Mesenchymal stem cell (in vitro differentiated cells and primary cell): ENCODE data around the gene NSMF.

Experiments used
- DNase-seq: peaks from one replicate; pipeline ENCODE4 v3.0.0-alpha.2; 2013
- H2AFZ ChIP-seq: one replicate; pipeline ENCODE4 v1.6.1; 2013; ENCODE audit warnings: low read depth, mild to moderate bottlenecking, control low read depth, inconsistent platforms, low read length, moderate library complexity
- H2AK5ac ChIP-seq: 2 replicates; pipeline ENCODE4 v1.6.1; 2013; ENCODE audit warnings: low read length, moderate library complexity, mild to moderate bottlenecking, inconsistent platforms; ENCODE audit not compliant: severe bottlenecking
- H2BK120ac ChIP-seq: one replicate; pipeline ENCODE4 v1.6.1; 2013; ENCODE audit warnings: low read depth, mild to moderate bottlenecking, inconsistent platforms, low read length, moderate library complexity
- H2BK12ac ChIP-seq, 2 experiments: one replicate each; pipeline ENCODE4 v1.6.1; 2013; ENCODE audit warnings: inconsistent platforms in 2 of 2, low read length in 2 of 2, mild to moderate bottlenecking in 2 of 2, moderate library complexity in 2 of 2, control low read depth in 1 of 2
- H2BK15ac ChIP-seq: one replicate; pipeline ENCODE4 v1.6.1; 2013; ENCODE audit warnings: mild to moderate bottlenecking, low read depth, inconsistent platforms; ENCODE audit not compliant: poor library complexity, severe bottlenecking
- H2BK5ac ChIP-seq: 2 replicates; pipeline ENCODE4 v1.6.1; 2013; ENCODE audit warnings: low read depth, mild to moderate bottlenecking, low read length, control low read depth, inconsistent platforms; ENCODE audit not compliant: poor library complexity, severe bottlenecking
- H3K14ac ChIP-seq, 2 experiments: one replicate each; pipeline ENCODE4 v1.6.1; 2013; ENCODE audit warnings: inconsistent platforms in 2 of 2, low read length in 2 of 2, control low read depth in 1 of 2, mild to moderate bottlenecking in 1 of 2, moderate library complexity in 1 of 2
- H3K18ac ChIP-seq, 2 experiments: one replicate each; pipeline ENCODE4 v1.6.1; 2013; ENCODE audit warnings: inconsistent platforms in 2 of 2, low read length in 2 of 2, control low read depth in 1 of 2, low read depth in 1 of 2, mild to moderate bottlenecking in 1 of 2
- H3K23ac ChIP-seq, 2 experiments: one replicate each; pipeline ENCODE4 v1.6.1; 2013; ENCODE audit warnings: inconsistent platforms in 2 of 2, low read length in 2 of 2, mild to moderate bottlenecking in 2 of 2, moderate library complexity in 2 of 2, control low read depth in 1 of 2
- H3K27ac ChIP-seq: 2 replicates; pipeline ENCODE4 v1.5.1; 2013; ENCODE audit warnings: mild to moderate bottlenecking, moderate library complexity, low read length, control low read depth, inconsistent platforms; ENCODE audit not compliant: poor library complexity, severe bottlenecking
- H3K27me3 ChIP-seq, 2 experiments: 2 replicates each; pipeline versions ENCODE4 v1.6.1 to v1.7.0; 2013; ENCODE audit warnings: low read length in 2 of 2, mild to moderate bottlenecking in 2 of 2, moderate library complexity in 2 of 2, control low read depth in 1 of 2, inconsistent platforms in 1 of 2; ENCODE audit not compliant: control insufficient read depth in 1 of 2, insufficient read depth in 1 of 2
- H3K36me3 ChIP-seq, 2 experiments: 2 replicates each; pipeline versions ENCODE4 v1.6.1 to v1.7.0; 2013; ENCODE audit warnings: low read length in 2 of 2, control low read depth in 1 of 2, inconsistent platforms in 1 of 2, low read depth in 1 of 2, mild to moderate bottlenecking in 1 of 2; ENCODE audit not compliant: insufficient read depth in 2 of 2, control insufficient read depth in 1 of 2
- H3K4ac ChIP-seq, 2 experiments: one replicate each; pipeline ENCODE4 v1.6.1; 2013; ENCODE audit warnings: inconsistent platforms in 2 of 2, low read length in 2 of 2, mild to moderate bottlenecking in 2 of 2, moderate library complexity in 2 of 2, control low read depth in 1 of 2, low read depth in 1 of 2
- H3K4me1 ChIP-seq: 2 replicates; pipeline ENCODE4 v1.6.1; 2013; ENCODE audit warnings: low read depth, low read length, control low read depth; ENCODE audit not compliant: control insufficient read depth, insufficient read depth
- H3K4me2 ChIP-seq: 2 replicates; pipeline ENCODE4 v1.6.1; 2013; ENCODE audit warnings: low read length, mild to moderate bottlenecking, inconsistent platforms; ENCODE audit not compliant: poor library complexity, severe bottlenecking
- H3K4me3 ChIP-seq, 2 experiments: 2 replicates each; pipeline versions ENCODE4 v1.5.1 to v1.7.0; 2013; ENCODE audit warnings: low read length in 2 of 2, mild to moderate bottlenecking in 2 of 2, control low read depth in 1 of 2, low read depth in 1 of 2; ENCODE audit not compliant: insufficient read depth in 1 of 2
- H3K79me1 ChIP-seq: replicated peaks from 2 replicates; pipeline ENCODE4 v1.6.1; 2013; ENCODE audit warnings: mild to moderate bottlenecking, control low read depth, low read length, inconsistent platforms; ENCODE audit not compliant: poor library complexity, severe bottlenecking
- H3K9ac ChIP-seq: 2 replicates; pipeline ENCODE4 v1.7.0; 2013; ENCODE audit warnings: mild to moderate bottlenecking, low read length, moderate library complexity
- H3K9me3 ChIP-seq: 2 replicates; pipeline ENCODE4 v1.7.0; 2013; ENCODE audit warnings: mild to moderate bottlenecking, low read length; ENCODE audit not compliant: control insufficient read depth
- H4K8ac ChIP-seq: one replicate; pipeline ENCODE4 v1.6.1; 2013; ENCODE audit warnings: inconsistent platforms, mild to moderate bottlenecking, low read length, moderate library complexity
- H4K91ac ChIP-seq: one replicate; pipeline ENCODE4 v1.6.1; 2013; ENCODE audit warnings: mild to moderate bottlenecking, low read length, inconsistent platforms
- WGBS: methylation state at CpG from one replicate; pipeline ENCODE4 v1.1.7; 2013; ENCODE audit warnings: mixed read lengths; 5-methylcytosine and 5-hydroxymethylcytosine counted together

The NSMF gene

GRCh38 chr9:137429974-137430722 is 29.0 kb downstream of the NSMF start:
- H2BK15ac ChIP-seq: no peak overlapping the region
- H2BK5ac ChIP-seq: no peak overlapping the region
- DNase-seq: no peak
- H3K27ac ChIP-seq: no peak overlapping the region
- H2BK12ac ChIP-seq: no peak overlapping the region
- H2BK120ac ChIP-seq: no peak overlapping the region
- no peak overlapping the region for H3K4me2 ChIP-seq
- H3K9me3 ChIP-seq: no peaks in the 10 kb centered on the region
- no peak overlapping the region for H3K14ac ChIP-seq
- H4K91ac ChIP-seq: no peak overlapping the region
- 77% methylated on average over 31 of the region's 34 CpGs for WGBS
- H3K79me1 ChIP-seq: no peaks in the 10 kb centered on the region
- no peak overlapping the region for H3K9ac ChIP-seq
- H3K4me1 ChIP-seq: peaks cover 25% of the 10 kb centered on the region
- H3K4ac ChIP-seq: no peak overlapping the region
- H3K23ac ChIP-seq: no peak overlapping the region
- no peak overlapping the region for H3K4me3 ChIP-seq
- H3K36me3 ChIP-seq: no peaks in the 10 kb centered on the region
- H3K18ac ChIP-seq: no peak overlapping the region
- no peak overlapping the region for H2AK5ac ChIP-seq
- H2AFZ ChIP-seq: no peak overlapping the region
- H3K27me3 ChIP-seq: peaks cover 0 to 3% of the 10 kb centered on the region in 2 experiments
- no peak overlapping the region for H4K8ac ChIP-seq

- no peak overlapping the region for H4K8ac ChIP-seq
- whole genome bisulfite sequencing: 89% methylated on average over 13 of the region's 14 CpGs
- H3K4me2 ChIP-seq: no peak overlapping the region
- no peaks in the 10 kb centered on the region for H3K36me3 ChIP-seq
- DNase-seq: no peak
- no peak overlapping the region for H2BK12ac ChIP-seq
- H3K9me3 ChIP-seq: no peaks in the 10 kb centered on the region
- H4K91ac ChIP-seq: no peak overlapping the region
- peaks cover 27% of the 10 kb centered on the region for H3K4me1 ChIP-seq
- no peak overlapping the region for H2BK5ac ChIP-seq
- no peak overlapping the region for H2AK5ac ChIP-seq
- no peak overlapping the region for H3K4me3 ChIP-seq
- H3K27me3 ChIP-seq: peaks cover 0 to 3% of the 10 kb centered on the region in 2 experiments
- no peak overlapping the region for H3K27ac ChIP-seq
- no peak overlapping the region for H3K4ac ChIP-seq
- no peak overlapping the region for H2BK15ac ChIP-seq
- H3K14ac ChIP-seq: no peak overlapping the region
- no peak overlapping the region for H3K9ac ChIP-seq
- H3K23ac ChIP-seq: no peak overlapping the region
- no peak overlapping the region for H2AFZ ChIP-seq
- H2BK120ac ChIP-seq: no peak overlapping the region
- no peaks in the 10 kb centered on the region for H3K79me1 ChIP-seq
- no peak overlapping the region for H3K18ac ChIP-seq
These were observed 29.6 kb downstream of the NSMF start for GRCh38 chr9:137429546-137429890.

- Histone ChIP-seq H2BK12ac (no peak overlapping the region), H3K4me1 (peaks cover 32% of the 10 kb centered on the region), H3K18ac (no peak overlapping the region), H2BK15ac (no peak overlapping the region), H3K23ac (no peak overlapping the region), H3K27ac (no peak overlapping the region), H3K4me3 (no peak overlapping the region), H3K9ac (no peak overlapping the region), H2AK5ac (no peak overlapping the region), H3K27me3 (peaks cover 0 to 3% of the 10 kb centered on the region in 2 experiments), H3K36me3 (no peaks in the 10 kb centered on the region), H4K91ac (no peak overlapping the region), H3K4me2 (no peak overlapping the region), H2BK120ac (no peak overlapping the region), H3K79me1 (no peaks in the 10 kb centered on the region), H3K4ac (no peak overlapping the region), H3K14ac (no peak overlapping the region), H2AFZ (no peak overlapping the region), H4K8ac (no peak overlapping the region), H2BK5ac (no peak overlapping the region), H3K9me3 (no peaks in the 10 kb centered on the region)
- no peak for DNase-seq
- 90% methylated on average over 27 of the region's 27 CpGs for WGBS
These were observed 30.1 kb downstream of the NSMF start for GRCh38 chr9:137428841-137429545.

- H2BK120ac ChIP-seq: no peak overlapping the region
- H2BK12ac ChIP-seq: no peak overlapping the region
- H3K18ac ChIP-seq: no peak overlapping the region
- H3K23ac ChIP-seq: no peak overlapping the region
- H3K79me1 ChIP-seq: no peaks in the 10 kb centered on the region
- no peak overlapping the region for H2BK5ac ChIP-seq
- H3K9me3 ChIP-seq: no peaks in the 10 kb centered on the region
- no peak overlapping the region for H4K8ac ChIP-seq
- H2AK5ac ChIP-seq: no peak overlapping the region
- H3K4ac ChIP-seq: no peak overlapping the region
- H3K4me1 ChIP-seq: peaks cover 32% of the 10 kb centered on the region
- 88% methylated on average over 6 of the region's 6 CpGs for WGBS
- H3K4me2 ChIP-seq: no peak overlapping the region
- H3K9ac ChIP-seq: no peak overlapping the region
- no peak overlapping the region for H2BK15ac ChIP-seq
- H2AFZ ChIP-seq: no peak overlapping the region
- H3K14ac ChIP-seq: no peak overlapping the region
- no peak for DNase-seq
- H4K91ac ChIP-seq: no peak overlapping the region
- H3K27ac ChIP-seq: no peak overlapping the region
- H3K36me3 ChIP-seq: peaks cover 0 to 3% of the 10 kb centered on the region in 2 experiments
- H3K4me3 ChIP-seq: no peak overlapping the region
- H3K27me3 ChIP-seq: peaks cover 0 to 3% of the 10 kb centered on the region in 2 experiments
These were observed 30.9 kb downstream of the NSMF start for GRCh38 chr9:137428311-137428630.
